CD14-positive monocyte (primary cell): ENCODE data around the gene THRB. TPM values are rescaled to one million over a fixed set of nuclear protein-coding genes. Genes with fewer than 3 reads are reported as not detected.

Source experiments
- DNase-seq, 3 donors: peaks; one replicate each; pipeline ENCODE4 v3.0.0-alpha.2; 2011 to 2022
- H2AFZ ChIP-seq: 2 replicates; pipeline ENCODE4 v1.6.0; 2012; ENCODE audit warnings: mild to moderate bottlenecking, low read depth, low read length, inconsistent platforms; ENCODE audit not compliant: insufficient read depth, poor library complexity, severe bottlenecking
- H3K27ac ChIP-seq, 2 donors: 1 replicate in 1 of 2; 2 replicates in 1 of 2; pipeline ENCODE4 v1.5.1; 2012 to 2013; ENCODE audit warnings: low read length in 2 of 2, control low read depth in 1 of 2, inconsistent platforms in 1 of 2, low read depth in 1 of 2, mild to moderate bottlenecking in 1 of 2
- H3K27me3 ChIP-seq, 2 donors: one replicate each; pipeline versions ENCODE4 v1.6.0 to v1.6.1; 2011 to 2013; ENCODE audit warnings: low read length in 2 of 2; ENCODE audit not compliant: control insufficient read depth in 2 of 2, insufficient read depth in 2 of 2
- H3K36me3 ChIP-seq, 2 donors: replicated peaks in 1 of 2; 1 replicate in 1 of 2; 2 replicates in 1 of 2; pipeline versions ENCODE4 v1.5.1 to v1.6.1; 2012 to 2013; ENCODE audit warnings: low read length in 2 of 2, control low read depth in 1 of 2, inconsistent platforms in 1 of 2, mild to moderate bottlenecking in 1 of 2; ENCODE audit not compliant: insufficient read depth in 2 of 2, control insufficient read depth in 1 of 2
- H3K4me1 ChIP-seq, 2 donors: 1 replicate in 1 of 2; 2 replicates in 1 of 2; pipeline versions ENCODE4 v1.5.1 to v1.6.1; 2012 to 2013; ENCODE audit warnings: low read length in 2 of 2, control low read depth in 1 of 2, inconsistent platforms in 1 of 2, mild to moderate bottlenecking in 1 of 2, moderate library complexity in 1 of 2; ENCODE audit not compliant: insufficient read depth in 2 of 2, control insufficient read depth in 1 of 2
- H3K4me2 ChIP-seq: replicated peaks from 2 replicates; pipeline ENCODE3; 2012; ENCODE audit warnings: low read length, moderate library complexity, mild to moderate bottlenecking; ENCODE audit not compliant: poor library complexity, severe bottlenecking; ENCODE audit errors: extremely low read depth
- H3K4me3 ChIP-seq, 3 experiments: fragments of 200-600 bp in 1 of 3; sonication (generic) in 1 of 3; replicated peaks in 1 of 3; 1 replicate in 2 of 3; 2 replicates in 1 of 3; pipeline ENCODE4 v1.5.1; 2011 to 2013; ENCODE audit warnings: low read length in 3 of 3, mild to moderate bottlenecking in 3 of 3, control low read depth in 2 of 3, low read depth in 2 of 3, inconsistent platforms in 1 of 3, moderate library complexity in 1 of 3
- H3K79me2 ChIP-seq: 2 replicates; pipeline ENCODE4 v1.6.0; 2012; ENCODE audit warnings: mild to moderate bottlenecking, control low read depth, inconsistent platforms, low read length, moderate library complexity; ENCODE audit not compliant: insufficient read depth
- H3K9ac ChIP-seq: 2 replicates; pipeline ENCODE4 v1.6.0; 2017; ENCODE audit warnings: low read length, mild to moderate bottlenecking; ENCODE audit not compliant: insufficient read depth, poor library complexity, severe bottlenecking
- H3K9me3 ChIP-seq, 2 donors: replicated peaks in 1 of 2; 1 replicate in 1 of 2; 2 replicates in 1 of 2; pipeline versions ENCODE4 v1.5.1 to v1.6.1; 2012 to 2013; ENCODE audit warnings: low read length in 2 of 2, control low read depth in 1 of 2; ENCODE audit not compliant: control insufficient read depth in 1 of 2, insufficient read depth in 1 of 2
- H4K20me1 ChIP-seq: 2 replicates; pipeline ENCODE4 v1.6.0; 2012; ENCODE audit warnings: mild to moderate bottlenecking, low read length, control low read depth, moderate library complexity; ENCODE audit not compliant: insufficient read depth
- H3K27ac Mint-ChIP-seq, 7 donors: one replicate each; pipeline ENCODE4 v1.8.0; 2020; ENCODE audit warnings: mild to moderate bottlenecking in 7 of 7, mixed read lengths in 7 of 7, moderate library complexity in 6 of 7, inconsistent platforms in 2 of 7
- H3K27me3 Mint-ChIP-seq, 3 donors: one replicate each; pipeline ENCODE4 v1.8.0; 2021 to 2022; ENCODE audit warnings: low read depth in 3 of 3, mild to moderate bottlenecking in 3 of 3, mixed read lengths in 3 of 3, moderate library complexity in 3 of 3, inconsistent platforms in 1 of 3
- H3K36me3 Mint-ChIP-seq, 2 donors: one replicate each; pipeline ENCODE4 v1.8.0; 2020; ENCODE audit warnings: mixed read lengths in 2 of 2, inconsistent platforms in 1 of 2, mild to moderate bottlenecking in 1 of 2
- H3K4me1 Mint-ChIP-seq: one replicate; pipeline ENCODE4 v1.8.0; 2020; ENCODE audit warnings: mild to moderate bottlenecking, mixed read lengths
- H3K4me3 Mint-ChIP-seq, 2 donors: one replicate each; pipeline ENCODE4 v1.8.0; 2020; ENCODE audit warnings: mild to moderate bottlenecking in 2 of 2, mixed read lengths in 2 of 2, moderate library complexity in 1 of 2
- H3K9me3 Mint-ChIP-seq, 7 donors: one replicate each; pipeline ENCODE4 v1.8.0; 2020 to 2022; ENCODE audit warnings: mixed read lengths in 7 of 7, mild to moderate bottlenecking in 6 of 7, moderate library complexity in 6 of 7, inconsistent platforms in 2 of 7
- CTCF ChIP-seq: fragments of 200-600 bp; IDR thresholded peaks from one replicate; pipeline ENCODE4 v1.8.0; 2022; ENCODE audit warnings: antibody characterized with exemption, mild to moderate bottlenecking
- WGBS: methylation state at CpG from one replicate; pipeline ENCODE4 v1.1.5; 2013; ENCODE audit warnings: missing lambda C conversion rate; ENCODE audit not compliant: insufficient coverage; 5-methylcytosine and 5-hydroxymethylcytosine counted together
- intact Hi-C, 2 donors: fragments of 100-400 bp; cut with micrococcal nuclease; formaldehyde crosslinking; loops; one replicate each; pipeline versions ENCODE4 v1.15.0 to v1.15.1; 2023
- polyA plus RNA-seq, 3 donors: library from polyadenylated mRNA; depleted of rRNA in 1 of 3; unstranded in 2 of 3; stranded (reverse) in 1 of 3; fragments of 300-500 nt in 2 of 3; fragments of >200 nt in 1 of 3; fragmentation: Illumina TruSeq in 2 of 3; gene quantifications; 1 replicate in 2 of 3; 2 replicates in 1 of 3; pipeline ENCODE4 v1.2.3, GENCODE V29; 2012 to 2021

Gene THRB
- polyA plus RNA-seq, 3 donors: 0.05 TPM; not detected in 2

GRCh38 chr3:24538891-24539290 lies 44.2 kb upstream of the THRB start:
- H3K4me1 ChIP-seq: no peaks in the 10 kb centered on the region
- no peaks in the 10 kb centered on the region for H3K9me3 ChIP-seq
- no peaks in the 10 kb centered on the region for H4K20me1 ChIP-seq
- no peak for DNase-seq
- WGBS: 100% methylated on average over 1 of the region's 2 CpGs
- no peak for TF ChIP-seq CTCF
- no peak overlapping the region for H3K9ac ChIP-seq
- H3K4me2 ChIP-seq: no peak overlapping the region
- no peaks in the 10 kb centered on the region for H3K9me3 Mint-ChIP-seq
- no peak overlapping the region for H2AFZ ChIP-seq
- H3K79me2 ChIP-seq: no peaks in the 10 kb centered on the region
- intact Hi-C loops: no loop called here
- no peak overlapping the region for H3K27ac Mint-ChIP-seq
- H3K4me1 Mint-ChIP-seq: no peaks in the 10 kb centered on the region
- H3K27me3 Mint-ChIP-seq: peaks cover 0 to 3% (median 2%) of the 10 kb centered on the region in 3 donors
- H3K4me3 ChIP-seq: no peak overlapping the region
- H3K36me3 ChIP-seq: no peaks in the 10 kb centered on the region
- H3K27ac ChIP-seq: no peak overlapping the region
- no peak overlapping the region for H3K4me3 Mint-ChIP-seq
- no peaks in the 10 kb centered on the region for H3K27me3 ChIP-seq
- no peaks in the 10 kb centered on the region for H3K36me3 Mint-ChIP-seq

GRCh38 chr3:24533561-24534193 lies 39.0 kb upstream of the THRB start:
- Mint-ChIP-seq H3K27ac (no peak overlapping the region), H3K4me3 (no peak overlapping the region), H3K27me3 (peaks cover 0 to 3% (median 0%) of the 10 kb centered on the region in 3 donors), H3K4me1 (no peaks in the 10 kb centered on the region), H3K9me3 (peaks cover 0 to 2% (median 0%) of the 10 kb centered on the region in 7 donors), H3K36me3 (no peaks in the 10 kb centered on the region)
- Histone ChIP-seq H2AFZ (no peak overlapping the region), H3K36me3 (no peaks in the 10 kb centered on the region), H3K9me3 (no peaks in the 10 kb centered on the region), H4K20me1 (no peaks in the 10 kb centered on the region), H3K79me2 (no peaks in the 10 kb centered on the region), H3K4me1 (no peaks in the 10 kb centered on the region), H3K9ac (no peak overlapping the region), H3K4me3 (no peak overlapping the region), H3K4me2 (no peak overlapping the region), H3K27me3 (no peaks in the 10 kb centered on the region), H3K27ac (no peak overlapping the region)
- WGBS: 93% methylated on average over 6 of the region's 10 CpGs
- DNase-seq: no peak
- TF ChIP-seq CTCF: no peak
- intact Hi-C loops: no loop called here
